COLO668 (cell line): ENCODE results near the gene MPRIP.

Source experiments
- DNase-seq: peaks from one replicate; lab custom pipeline; 2025; ENCODE audit not compliant: unreplicated experiment; lab: John Stamatoyannopoulos, UW

The MPRIP gene

GRCh38 chr17:17107281-17107680, 65.0 kb downstream of the MPRIP start:
- DNase-seq = no peak

- no peak for DNase-seq
Measured at GRCh38 chr17:17107891-17108431, 65.7 kb downstream of the MPRIP start.

GRCh38 chr17:17108451-17109049, 66.3 kb downstream of the MPRIP start:
- DNase-seq = peak; percentile 8

GRCh38 chr17:17109256-17109655, 67.0 kb downstream of the MPRIP start:
- DNase-seq = peak; percentile 41

- DNase-seq = peak; percentile 4
Measured at GRCh38 chr17:17109907-17110306, 67.7 kb downstream of the MPRIP start.

- no peak for DNase-seq
Measured at GRCh38 chr17:17110520-17110919, 68.3 kb downstream of the MPRIP start.

GRCh38 chr17:17111401-17112393, 69.4 kb downstream of the MPRIP start:
- peak; percentile 28 for DNase-seq

- DNase-seq = no peak
Measured at GRCh38 chr17:17112628-17113200, 70.5 kb downstream of the MPRIP start.

GRCh38 chr17:17114592-17115225, 72.5 kb downstream of the MPRIP start:
- DNase-seq = no peak

- no peak for DNase-seq
Measured at GRCh38 chr17:17115620-17116019, 73.4 kb downstream of the MPRIP start.

- DNase-seq = no peak
Measured at GRCh38 chr17:17116406-17116805, 74.1 kb downstream of the MPRIP start.

- no peak for DNase-seq
Measured at GRCh38 chr17:17117923-17118322, 75.7 kb downstream of the MPRIP start.

- DNase-seq = no peak
Measured at GRCh38 chr17:17118399-17118798, 76.1 kb downstream of the MPRIP start.

- DNase-seq = no peak
Measured at GRCh38 chr17:17119106-17119505, 76.8 kb downstream of the MPRIP start.

- no peak for DNase-seq
Measured at GRCh38 chr17:17119533-17119932, 77.3 kb downstream of the MPRIP start.

GRCh38 chr17:17120294-17120693, 78.0 kb downstream of the MPRIP start:
- no peak for DNase-seq

GRCh38 chr17:17120701-17121100, 78.4 kb downstream of the MPRIP start:
- no peak for DNase-seq

GRCh38 chr17:17121162-17121561, 78.9 kb downstream of the MPRIP start:
- no peak for DNase-seq

GRCh38 chr17:17122781-17123483, 80.7 kb downstream of the MPRIP start:
- DNase-seq = no peak

GRCh38 chr17:17124341-17124740, 82.1 kb downstream of the MPRIP start:
- DNase-seq = no peak
